ENCODE data around the gene TBXT. TPM values are rescaled to one million over a fixed set of nuclear protein-coding genes. Genes with fewer than 3 reads are reported as not detected.
"Not testable (repeated sequence)": the region's sequence is repeated elsewhere in the genome, so short reads cannot be mapped to it uniquely, and the experiment has no call there.

Gene TBXT
- total RNA-seq, 3 donors from 2014 or later, result not detected

- H3K4me3 ChIP-seq, result no peak overlapping the region
- no peak for TF ChIP-seq CTCF (IDR thresholded peaks at IDR 0.05)
- ATAC-seq (no peak), DNase-seq (no peak)
- H3K9me3 ChIP-seq, result peaks cover 12% of the 10 kb centered on the region
- no peaks in the 10 kb centered on the region for H3K36me3 ChIP-seq (ENCODE audit: low read depth)
- H3K4me1 ChIP-seq (ENCODE audit: low read depth), result no peaks in the 10 kb centered on the region
- intact Hi-C loops (cut with DNase I, micrococcal nuclease), result no loop called here
Observed at GRCh38 chr6:166151798-166152197, 15.9 kb downstream of the TBXT start.

GRCh38 chr6:166145751-166146150 lies 21.9 kb downstream of the TBXT start:
- Histone ChIP-seq H3K36me3 (ENCODE audit: low read depth) (no peaks in the 10 kb centered on the region), H3K4me3 (no peak overlapping the region), H3K9me3 (peaks cover 7% of the 10 kb centered on the region), H3K4me1 (ENCODE audit: low read depth) (no peaks in the 10 kb centered on the region)
- intact Hi-C loops (cut with DNase I, micrococcal nuclease), result no loop called here
- ATAC-seq, result no peak
- TF ChIP-seq CTCF (IDR thresholded peaks at IDR 0.05), result no peak
- no peak for DNase-seq

- Histone ChIP-seq H3K36me3 (ENCODE audit: low read depth) (no peaks in the 10 kb centered on the region), H3K4me1 (ENCODE audit: low read depth) (no peaks in the 10 kb centered on the region), H3K9me3 (no peaks in the 10 kb centered on the region), H3K4me3 (no peak overlapping the region)
- DNase-seq (no peak), ATAC-seq (no peak)
- intact Hi-C loops (cut with DNase I, micrococcal nuclease), result no loop called here
- no peak for TF ChIP-seq CTCF (IDR thresholded peaks at IDR 0.05)
Observed at GRCh38 chr6:166143011-166143410, 24.6 kb downstream of the TBXT start.

- intact Hi-C loops (cut with DNase I, micrococcal nuclease), result no loop called here
- no peak for TF ChIP-seq CTCF (IDR thresholded peaks at IDR 0.05)
Observed at GRCh38 chr6:166127624-166128472, 39.8 kb downstream of the TBXT start.

GRCh38 chr6:166123115-166123514 lies 44.5 kb downstream of the TBXT start:
- intact Hi-C loops (cut with DNase I, micrococcal nuclease); DNase-seq; ATAC-seq; H3K4me1 ChIP-seq (ENCODE audit: low read depth); H3K36me3 ChIP-seq (ENCODE audit: low read depth); H3K4me3 ChIP-seq; H3K9me3 ChIP-seq: not testable (repeated sequence)

More at GRCh38 chr6:166127624-166128472, 39.8 kb downstream of the TBXT start:
- Histone ChIP-seq H3K9me3 (no peaks in the 10 kb centered on the region), H3K4me3 (no peak overlapping the region), H3K4me1 (ENCODE audit: low read depth) (no peaks in the 10 kb centered on the region), H3K36me3 (ENCODE audit: low read depth) (no peaks in the 10 kb centered on the region)
- DNase-seq, result no peak
- no peak for ATAC-seq

- H3K4me3 ChIP-seq, result no peak overlapping the region
- no peak for TF ChIP-seq CTCF (IDR thresholded peaks at IDR 0.05)
- DNase-seq, result no peak
- H3K36me3 ChIP-seq (ENCODE audit: low read depth), result no peaks in the 10 kb centered on the region
- no peaks in the 10 kb centered on the region for H3K9me3 ChIP-seq
- H3K4me1 ChIP-seq (ENCODE audit: low read depth), result no peaks in the 10 kb centered on the region
- intact Hi-C loops (cut with DNase I, micrococcal nuclease), result no loop called here
- ATAC-seq, result no peak
Observed at GRCh38 chr6:166121726-166122125, 45.9 kb downstream of the TBXT start.
